GM21619 (cell line): ENCODE results near the gene TALDO1.

ENCODE experiments used
- ATAC-seq: cut with Tn5 transposase; IDR thresholded peaks from one replicate; pipeline ENCODE4 v1.9.1; 2021; ENCODE audit not compliant: unreplicated experiment

The TALDO1 gene

DNA sequence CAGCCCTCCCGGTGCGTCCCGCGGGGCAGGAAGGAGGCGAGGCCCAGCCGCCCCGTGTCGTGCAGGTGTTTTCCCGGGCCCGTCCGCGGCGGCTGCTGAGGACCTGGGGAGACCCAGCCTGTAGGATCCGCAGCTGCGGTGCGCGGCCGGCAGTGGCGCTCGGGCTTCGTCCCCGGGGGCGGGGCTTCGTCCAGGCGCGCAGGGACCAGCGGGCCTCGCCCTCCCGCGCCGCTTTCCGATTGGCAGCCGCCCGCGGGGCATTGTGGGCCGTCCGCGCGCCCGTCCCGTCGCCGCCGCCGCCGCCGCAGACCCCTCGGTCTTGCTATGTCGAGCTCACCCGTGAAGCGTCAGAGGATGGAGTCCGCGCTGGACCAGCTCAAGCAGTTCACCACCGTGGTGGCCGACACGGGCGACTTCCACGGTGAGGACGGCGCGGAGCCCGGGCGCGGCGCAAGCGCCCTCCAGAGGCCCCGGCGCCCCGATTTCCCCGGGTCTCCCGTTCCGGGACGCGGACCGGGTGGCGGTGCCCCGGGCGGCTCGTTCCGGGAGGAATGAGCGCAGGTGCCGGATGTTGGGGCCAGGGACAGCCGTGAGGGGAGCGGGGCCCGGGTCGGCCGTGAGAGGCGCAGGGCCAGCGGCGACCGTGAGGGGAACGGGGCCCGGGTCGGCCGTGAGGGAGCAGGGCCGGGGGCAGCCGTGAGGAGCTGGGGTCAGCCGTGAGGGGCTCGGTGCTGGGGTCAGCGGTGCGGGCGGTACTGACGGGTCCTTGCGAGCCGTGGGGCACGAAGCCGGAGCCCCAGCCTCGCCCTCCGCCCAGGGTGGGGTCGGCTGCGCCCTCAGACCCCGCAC is at the start of gene TALDO1:
TALDO1 (plus strand) TSS at position 307 of the 849 bp plus-strand sequence; CDS start at position 325, 18 bp downstream.
- peak; percentile 87 for ATAC-seq

DNA sequence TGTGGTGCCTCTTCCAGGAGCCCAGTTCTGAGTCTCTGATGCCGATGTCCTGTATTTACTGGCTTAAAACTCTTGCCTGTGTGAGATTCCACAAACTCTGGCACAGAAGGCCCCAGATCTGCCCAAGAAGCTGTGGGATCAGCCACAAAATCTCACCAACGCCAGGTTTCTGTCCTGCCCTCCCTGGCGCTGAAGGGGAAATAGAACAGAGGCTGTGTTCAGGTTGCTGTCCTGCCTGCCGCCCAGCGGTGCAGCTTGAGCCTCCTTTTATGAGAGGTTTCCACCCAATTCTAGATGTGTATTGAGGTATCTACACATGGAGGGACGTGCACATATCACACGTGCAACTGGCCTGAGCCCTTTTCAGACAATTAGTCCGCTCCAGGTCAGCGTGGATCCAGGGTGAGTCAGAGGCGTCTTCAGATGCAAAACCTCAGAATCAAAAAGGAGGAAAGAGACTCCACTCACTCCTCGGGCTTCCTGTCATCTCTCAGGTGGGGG is 49.4 kb upstream of the TALDO1 start:
- no peak for ATAC-seq

DNA sequence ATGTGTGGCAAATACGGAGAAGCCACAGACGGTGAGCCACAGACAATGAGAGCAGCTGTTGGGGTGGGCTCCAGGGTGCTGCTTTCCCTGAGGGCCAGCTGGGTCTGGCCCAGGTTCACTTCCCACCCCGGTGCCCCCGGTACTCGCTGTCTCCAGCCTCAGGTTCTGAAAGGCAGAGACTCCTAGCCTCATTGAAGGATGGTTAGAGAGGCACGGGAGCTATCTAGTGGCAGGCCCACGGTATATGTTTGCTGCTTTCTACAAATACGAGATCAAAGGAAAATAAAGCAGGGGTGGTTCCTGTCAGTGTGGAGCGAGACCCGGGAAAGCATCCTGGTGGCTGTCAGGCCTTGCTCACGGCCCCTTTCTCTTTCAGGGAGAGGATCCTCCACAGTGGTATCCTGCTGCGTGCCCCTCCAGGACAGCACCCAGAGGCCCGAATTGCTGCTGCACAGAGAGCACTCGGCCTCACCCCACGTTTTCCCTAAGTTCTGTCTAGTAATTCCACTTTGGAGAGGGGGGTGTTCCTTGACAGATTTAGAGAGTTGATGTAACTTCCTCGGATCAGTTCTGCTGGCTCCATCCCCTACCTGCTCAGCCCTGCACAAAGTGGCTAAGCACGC is 48.7 kb upstream of the TALDO1 start:
- ATAC-seq, result no peak

DNA sequence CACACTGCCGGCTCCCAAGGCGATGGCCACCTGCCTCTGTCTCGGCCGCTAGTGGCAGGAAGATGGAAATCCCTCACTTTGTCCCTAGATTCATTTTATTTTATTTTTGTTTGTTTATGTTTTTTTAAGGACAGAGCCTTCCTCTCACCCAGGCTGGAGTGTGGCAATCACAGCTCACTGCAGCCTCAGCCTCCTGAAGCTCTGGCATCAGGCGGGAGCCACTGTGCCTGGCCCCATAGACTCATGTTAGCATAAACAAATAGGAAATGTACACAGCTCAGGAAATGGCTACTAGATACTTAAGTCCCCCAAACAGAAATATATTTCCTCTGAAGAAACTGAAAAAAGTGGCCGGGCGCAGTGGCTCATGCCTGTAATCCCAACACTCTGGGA is 48.2 kb upstream of the TALDO1 start:
- no peak for ATAC-seq

DNA sequence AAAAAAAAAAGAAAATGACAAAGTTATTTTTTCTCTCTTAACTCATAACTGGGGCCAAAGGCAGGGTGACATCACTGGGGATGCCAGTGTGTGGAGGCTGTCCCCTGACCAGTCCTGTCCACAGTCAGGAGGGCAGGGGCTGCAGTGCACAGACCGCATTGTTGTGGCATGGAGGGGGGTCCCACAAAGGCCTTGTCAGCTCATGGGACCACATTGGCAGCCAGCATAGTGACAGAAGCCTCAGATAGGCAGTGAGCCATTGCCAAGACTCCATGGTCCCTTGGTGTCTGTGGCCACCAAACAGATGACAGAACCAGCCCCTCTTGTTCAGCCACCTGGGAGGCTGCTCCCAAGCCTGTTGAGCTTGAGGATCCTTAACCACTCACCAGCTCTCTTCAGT is 47.5 kb upstream of the TALDO1 start:
- ATAC-seq, result no peak

DNA sequence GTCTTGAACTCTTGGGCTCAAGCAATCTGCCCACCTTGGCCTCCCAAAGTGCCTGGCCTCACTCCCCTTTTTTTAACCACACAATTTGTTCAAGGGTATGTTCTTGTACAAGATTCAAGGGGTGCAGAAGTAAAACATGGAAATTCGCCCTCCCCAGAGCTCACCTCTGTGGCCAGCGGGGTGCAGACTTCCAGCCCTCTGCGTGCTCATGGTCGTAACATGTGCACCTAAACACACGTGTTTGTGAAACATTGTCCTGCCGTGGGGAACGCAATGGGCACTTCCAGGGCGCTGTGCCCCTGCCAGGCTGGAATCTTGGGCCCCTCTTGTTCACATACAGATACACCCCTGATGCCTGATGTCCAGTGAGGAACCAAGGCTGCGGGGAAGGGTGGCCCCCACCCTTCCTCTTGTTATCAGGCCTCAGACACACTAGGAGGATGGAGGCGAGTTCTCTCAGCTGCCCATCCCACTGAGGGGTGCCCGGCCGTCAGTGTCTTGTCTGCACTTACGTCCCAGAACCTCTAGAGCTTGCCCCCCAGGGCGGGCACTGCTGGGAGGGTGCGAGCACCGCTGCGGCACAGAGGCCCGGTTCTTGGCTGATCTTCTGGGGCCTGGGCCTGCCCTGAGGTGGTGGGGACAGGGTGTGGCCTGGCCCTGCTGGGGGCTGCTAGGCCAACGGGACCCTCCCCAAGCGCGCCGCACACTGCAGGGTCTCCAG is 45.4 kb upstream of the TALDO1 start:
- ATAC-seq, result no peak

DNA sequence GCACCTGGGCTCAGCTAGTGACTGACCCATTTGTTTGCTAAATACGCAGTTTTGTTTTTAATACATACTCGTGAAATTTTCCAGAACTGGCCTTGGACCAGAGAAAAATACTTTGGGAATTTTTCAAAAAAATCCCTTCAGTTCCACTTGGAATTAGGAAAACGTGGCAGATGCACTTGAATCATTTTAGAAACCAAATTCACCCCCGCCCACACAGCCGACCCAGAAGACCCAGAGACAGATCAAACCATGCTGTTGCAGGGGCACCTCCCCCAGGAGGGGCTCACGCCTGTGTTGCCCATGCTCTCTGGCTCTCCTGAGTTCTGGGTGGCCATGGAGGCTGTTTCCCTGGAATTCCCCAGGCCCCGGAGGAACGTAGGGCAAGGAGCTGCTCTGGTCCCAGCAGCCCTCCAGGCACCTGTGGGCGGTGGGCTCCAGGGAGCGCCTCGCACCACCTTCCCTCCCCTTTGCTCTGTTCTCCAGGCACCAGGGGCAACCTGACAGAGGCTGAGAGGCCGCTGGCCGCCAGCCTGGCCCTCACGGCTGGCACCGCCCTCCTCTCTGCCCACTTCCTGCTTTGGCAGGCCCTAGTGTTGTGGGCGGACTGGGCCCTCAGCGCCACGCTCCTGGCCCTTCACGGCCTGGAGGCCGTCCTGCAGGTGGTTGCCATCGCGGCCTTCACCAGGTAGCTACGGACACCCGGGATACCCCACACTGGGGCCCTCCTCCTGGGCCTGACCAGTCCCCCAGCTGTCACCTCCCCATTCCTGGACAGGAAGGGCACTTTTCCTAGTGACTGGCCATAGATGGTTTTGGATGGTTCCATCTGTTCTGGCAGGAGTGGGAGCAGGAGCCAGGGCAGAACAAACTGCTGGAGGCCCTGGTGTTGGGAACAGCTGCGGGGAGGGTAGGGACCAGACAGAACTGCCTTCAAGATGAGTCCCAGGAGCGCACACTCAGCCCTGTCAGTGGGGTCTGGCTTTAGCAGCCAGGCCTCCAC is 44.5 kb upstream of the TALDO1 start:
- no peak for ATAC-seq

DNA sequence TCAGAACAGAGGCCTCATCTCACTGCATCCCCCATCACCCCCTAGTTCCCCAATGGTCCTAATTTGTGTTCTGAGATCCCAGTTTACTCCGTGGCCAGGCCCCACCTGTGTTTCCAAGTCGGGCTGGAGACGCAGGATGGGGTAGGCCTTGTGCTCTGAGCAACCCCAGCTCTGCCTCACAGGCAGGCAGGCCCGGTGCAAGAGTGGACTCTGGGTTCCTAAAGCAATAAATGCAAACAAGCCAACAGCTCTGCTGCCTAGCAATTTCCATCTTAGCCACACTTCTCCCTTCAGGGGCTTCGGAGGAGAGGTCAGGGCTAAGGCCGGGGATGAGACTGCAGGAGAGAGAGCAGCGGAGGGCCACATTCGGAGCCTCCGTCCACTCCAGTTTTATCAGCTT is 43.8 kb upstream of the TALDO1 start:
- no peak for ATAC-seq

DNA sequence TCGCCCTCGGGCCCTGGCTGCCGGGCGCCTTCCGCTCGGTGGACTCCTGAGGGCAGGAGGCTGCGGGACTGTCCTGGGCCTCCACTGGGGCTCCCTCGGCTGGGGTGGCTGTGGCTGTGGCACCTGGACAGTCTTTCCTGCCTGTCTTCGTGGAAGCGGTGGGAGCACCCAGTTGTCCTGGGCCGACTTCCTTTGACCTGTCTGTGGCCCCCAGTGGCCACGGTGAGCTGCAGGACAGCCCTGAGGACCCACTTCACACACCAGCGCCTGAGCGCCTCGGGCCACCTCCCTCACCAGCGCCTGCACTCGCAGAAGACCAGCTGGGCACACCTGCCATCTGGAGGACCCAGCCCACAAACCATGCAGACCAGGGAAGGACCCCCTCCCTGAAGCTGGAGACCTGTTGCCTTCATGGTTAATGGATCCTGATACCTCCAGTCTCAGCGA is 43.0 kb upstream of the TALDO1 start:
- ATAC-seq, result no peak

DNA sequence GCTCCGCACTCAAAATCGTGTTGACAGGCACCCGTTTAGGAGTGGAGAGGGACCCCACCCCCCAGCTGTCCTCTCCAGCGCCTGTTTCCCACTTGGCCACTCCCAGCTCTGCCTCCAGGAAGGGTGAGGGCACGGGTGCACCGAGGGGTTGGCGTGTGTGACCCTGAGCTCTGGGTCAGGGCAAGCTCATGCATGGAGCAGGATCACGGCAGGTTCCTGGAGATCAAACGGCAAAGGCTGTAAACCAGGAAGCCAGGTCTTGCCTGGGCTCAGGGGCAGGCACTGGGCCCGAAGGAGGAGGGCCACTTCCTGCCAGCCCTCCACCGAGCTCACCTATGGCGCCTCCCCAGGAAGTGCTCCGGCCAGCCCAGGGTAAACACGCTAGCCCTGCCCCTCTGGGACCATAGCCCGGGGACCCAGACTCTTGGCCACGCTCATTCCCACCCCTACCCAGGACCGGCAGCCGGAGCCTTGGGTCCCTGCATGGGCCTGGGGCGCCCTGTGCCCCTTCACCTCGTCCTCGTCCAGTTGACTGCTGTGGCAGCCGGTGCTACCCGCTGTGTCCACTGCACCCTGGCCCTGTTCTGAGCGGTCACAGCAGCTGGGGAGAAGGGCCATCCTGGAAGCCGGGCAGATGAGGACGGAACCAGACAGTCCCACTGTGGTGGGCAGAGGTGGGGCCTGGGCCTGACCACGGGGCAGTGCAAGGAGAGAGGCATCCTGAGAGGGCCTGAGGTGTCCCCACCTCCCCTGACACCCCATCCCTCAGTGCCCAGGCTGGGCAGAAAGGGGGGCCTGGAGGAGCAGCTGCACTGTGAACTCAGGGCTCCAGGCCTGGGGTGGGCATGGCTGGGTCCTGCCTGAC is 42.3 kb upstream of the TALDO1 start:
- no peak for ATAC-seq

DNA sequence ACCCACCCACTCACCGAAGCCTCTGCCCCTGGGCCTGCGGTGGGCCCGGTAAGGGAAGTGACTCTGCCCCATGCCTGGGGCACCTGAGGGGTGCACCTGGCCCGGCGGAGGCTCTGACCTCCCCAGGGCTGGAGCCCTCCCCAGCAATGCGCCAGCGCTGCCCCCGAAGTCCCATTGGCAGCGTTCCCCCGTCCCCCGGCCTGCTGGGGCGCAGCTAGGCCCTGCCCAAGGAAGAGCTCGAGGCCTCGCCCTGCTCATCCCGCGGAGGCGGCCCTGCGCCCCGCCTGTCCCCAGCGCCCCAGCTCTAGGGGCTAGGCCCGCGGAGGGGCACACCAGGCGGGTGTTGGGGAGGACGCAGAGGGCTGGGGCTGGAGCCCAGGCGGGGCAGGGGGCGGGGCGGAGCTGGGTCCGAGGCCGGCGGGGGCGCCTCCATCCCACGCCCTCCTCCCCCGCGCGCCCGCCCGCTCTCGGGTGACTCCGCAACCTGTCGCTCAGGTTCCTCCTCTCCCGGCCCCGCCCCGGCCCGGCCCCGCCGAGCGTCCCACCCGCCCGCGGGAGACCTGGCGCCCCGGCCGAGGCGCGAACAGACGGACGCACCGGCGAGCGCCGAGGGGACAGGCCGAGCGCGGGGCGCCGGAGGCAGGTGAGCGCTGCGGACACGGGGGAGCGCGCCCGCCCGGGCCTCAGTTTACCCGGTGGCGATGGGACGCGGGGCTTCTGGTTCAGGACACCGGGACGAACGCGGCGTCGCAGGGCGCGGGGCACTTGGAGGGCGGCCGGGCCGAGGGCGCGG is 41.4 kb upstream of the TALDO1 start, which contains the start of gene EPS8L2:
EPS8L2 (plus strand) TSS at position 586 of the 793 bp plus-strand sequence. CDS start 3,177 bp downstream, outside the sequence.
- no peak for ATAC-seq

DNA sequence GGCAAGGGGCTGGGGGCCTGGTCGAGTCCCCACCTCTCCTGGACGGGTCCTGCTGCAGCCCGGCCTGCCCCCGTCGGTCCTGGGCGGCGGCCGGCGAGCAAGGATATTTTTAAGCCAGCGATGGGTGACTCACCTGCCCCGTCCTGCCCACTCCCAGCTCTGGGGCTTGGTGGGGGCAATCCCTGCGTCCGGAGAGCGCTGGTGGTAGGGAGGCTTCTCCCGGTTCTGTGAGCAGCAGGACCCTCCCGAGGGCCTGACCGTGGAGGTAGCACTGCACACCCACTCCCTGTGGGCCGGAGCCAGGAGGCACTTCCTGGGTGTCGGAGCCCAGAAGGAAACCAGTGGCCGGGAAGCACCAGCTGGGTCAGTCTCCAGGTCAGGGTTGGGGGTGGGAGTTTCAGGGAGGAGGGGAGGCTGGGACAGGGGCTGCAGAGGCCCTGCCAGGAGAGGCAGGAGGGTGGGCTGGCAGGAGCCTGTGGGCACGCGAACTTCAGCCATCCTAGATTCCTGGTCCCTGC is 40.8 kb upstream of the TALDO1 start:
- ATAC-seq, result no peak

DNA sequence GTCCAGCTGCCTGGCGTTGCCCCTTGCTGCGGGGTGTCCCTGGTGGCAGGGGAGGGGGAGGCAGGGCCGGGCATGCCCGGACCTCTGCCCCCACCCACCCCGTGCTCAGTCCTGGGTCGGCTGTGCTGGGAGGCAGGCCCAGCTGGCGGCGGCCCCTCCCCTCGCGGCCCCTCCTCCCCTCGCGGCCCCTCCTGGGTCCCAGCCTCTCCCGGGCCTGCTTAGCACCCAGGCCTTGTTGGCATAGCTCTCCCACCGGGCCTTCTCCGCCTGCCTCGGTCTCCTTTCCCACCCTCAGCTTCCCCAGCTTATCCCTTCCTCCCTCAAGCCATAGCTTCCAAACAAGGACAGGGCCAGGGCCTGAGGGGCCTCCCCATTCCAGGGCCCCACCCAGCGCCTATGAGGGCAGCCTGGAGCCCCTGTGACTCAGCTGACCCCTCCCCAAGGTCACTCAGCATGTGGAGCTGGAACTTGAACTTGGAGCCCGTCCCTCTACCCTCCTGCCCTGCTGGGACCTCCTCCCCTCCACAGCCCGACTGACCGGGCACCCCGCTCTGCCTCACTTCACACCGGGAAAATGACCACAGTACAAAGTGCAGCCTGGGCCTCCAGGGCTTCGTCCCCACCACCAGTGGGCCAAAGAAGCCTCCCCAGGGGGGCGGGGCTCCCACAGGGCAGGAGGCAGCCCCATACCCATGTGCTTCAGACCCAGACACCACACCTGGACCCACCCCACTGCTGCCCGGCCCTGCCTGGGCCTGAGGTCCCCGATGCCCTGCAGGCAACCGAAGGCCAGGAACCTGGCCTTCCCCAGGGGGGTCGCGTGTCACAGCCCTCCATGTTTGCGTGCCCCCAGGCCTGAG is 40.1 kb upstream of the TALDO1 start:
- ATAC-seq, result no peak

DNA sequence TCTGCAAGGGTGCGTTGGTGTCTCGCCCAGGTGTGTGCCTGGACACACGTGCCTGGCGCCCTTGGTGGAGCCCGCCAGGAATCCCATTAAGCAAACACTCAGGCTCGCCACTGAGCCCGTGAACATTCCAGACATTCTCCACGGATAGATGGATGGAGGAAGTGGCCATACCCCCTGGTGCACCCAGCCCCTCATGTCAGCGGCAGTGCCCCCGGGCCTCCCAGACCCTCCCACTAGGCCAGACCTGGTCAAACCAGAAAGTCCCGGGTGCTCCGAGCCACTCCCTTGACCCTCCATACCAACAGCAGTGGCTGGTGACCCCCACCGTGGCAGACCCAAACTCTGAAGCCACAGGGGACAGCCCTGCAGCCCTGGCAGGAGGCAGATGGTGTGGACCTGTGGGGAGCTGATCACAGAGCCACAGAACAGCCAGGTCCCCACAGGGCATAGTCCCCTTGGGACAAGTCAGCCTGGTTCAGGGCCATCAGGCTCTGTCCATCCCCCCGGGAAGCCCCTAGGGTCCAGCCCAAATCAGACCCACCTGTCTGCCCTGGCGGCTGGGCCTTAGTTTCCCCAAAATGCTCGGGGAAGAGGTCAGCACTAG is 39.3 kb upstream of the TALDO1 start:
- ATAC-seq, result no peak

DNA sequence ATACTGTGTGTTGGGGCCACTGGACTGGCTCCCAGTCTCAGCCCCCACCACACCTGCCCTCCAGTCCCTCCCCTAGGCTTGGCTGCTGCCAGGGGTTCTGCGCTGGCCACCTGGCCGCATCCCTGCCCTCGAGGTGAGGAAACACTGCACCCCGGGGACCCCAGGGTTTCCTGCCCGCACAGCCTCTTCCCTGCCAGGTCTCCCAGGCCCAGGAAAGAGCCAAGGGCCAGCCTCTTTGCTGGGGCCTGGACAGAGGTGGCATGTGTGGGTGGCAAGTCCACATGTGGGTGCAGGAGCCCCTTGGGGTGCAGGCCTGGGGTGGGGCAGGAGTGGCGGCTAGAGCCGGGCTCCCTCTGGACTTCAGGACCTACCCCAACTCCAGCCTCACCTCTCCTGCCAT is 38.8 kb upstream of the TALDO1 start:
- no peak for ATAC-seq

DNA sequence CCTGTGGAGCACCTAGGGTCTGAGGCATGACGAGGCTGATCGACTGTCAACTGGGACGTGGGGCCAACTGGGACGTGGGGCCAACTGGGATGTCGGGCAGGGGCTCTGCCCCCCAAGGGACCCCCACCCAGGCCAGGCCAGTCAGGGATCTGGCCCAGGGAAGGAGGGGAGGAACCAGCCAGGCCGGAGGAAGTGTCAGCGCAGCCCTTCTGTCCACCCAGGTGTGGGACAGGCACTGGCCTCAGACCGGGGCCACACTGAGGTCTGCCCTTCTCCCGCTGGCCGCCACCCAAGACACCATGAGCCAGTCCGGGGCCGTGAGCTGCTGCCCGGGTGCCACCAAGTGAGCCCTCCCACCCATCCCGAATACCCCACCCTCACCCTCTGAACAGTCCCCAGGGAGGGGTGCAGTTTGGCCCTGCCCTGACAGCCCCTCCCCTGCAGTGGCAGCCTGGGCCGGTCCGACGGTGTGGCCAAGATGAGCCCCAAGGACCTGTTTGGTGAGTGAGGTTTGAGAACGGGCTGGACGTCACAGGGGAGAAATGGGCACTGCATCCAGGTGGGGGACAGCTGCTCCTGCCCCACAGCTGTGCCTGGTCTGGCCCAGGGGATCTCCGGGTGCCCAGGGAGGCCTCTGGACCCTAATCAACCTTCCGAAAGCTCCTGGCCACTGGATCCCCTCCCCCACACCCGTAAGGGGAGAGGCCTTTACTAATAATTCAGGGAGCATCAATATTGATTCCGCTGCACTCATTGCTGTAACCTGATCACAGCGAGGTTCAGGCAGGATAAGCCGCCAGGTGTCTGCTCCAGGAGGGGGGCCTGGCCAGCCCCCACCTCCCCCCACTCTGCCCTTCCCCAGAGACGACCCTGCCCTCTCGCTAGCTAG is 37.9 kb upstream of the TALDO1 start:
- no peak for ATAC-seq
